Activated CD4-positive, alpha-beta T cell treated with anti-CD3 and anti-CD28 coated beads, Interleukin-2, amount 50 U/mL, for 48 hours (primary cell): ENCODE data around the gene DNASE1L3.

Experiments used
- DNase-seq, 2 experiments: peaks; one replicate each; pipeline ENCODE4 v3.0.0-alpha.2; 2020

DNASE1L3 gene

DNA sequence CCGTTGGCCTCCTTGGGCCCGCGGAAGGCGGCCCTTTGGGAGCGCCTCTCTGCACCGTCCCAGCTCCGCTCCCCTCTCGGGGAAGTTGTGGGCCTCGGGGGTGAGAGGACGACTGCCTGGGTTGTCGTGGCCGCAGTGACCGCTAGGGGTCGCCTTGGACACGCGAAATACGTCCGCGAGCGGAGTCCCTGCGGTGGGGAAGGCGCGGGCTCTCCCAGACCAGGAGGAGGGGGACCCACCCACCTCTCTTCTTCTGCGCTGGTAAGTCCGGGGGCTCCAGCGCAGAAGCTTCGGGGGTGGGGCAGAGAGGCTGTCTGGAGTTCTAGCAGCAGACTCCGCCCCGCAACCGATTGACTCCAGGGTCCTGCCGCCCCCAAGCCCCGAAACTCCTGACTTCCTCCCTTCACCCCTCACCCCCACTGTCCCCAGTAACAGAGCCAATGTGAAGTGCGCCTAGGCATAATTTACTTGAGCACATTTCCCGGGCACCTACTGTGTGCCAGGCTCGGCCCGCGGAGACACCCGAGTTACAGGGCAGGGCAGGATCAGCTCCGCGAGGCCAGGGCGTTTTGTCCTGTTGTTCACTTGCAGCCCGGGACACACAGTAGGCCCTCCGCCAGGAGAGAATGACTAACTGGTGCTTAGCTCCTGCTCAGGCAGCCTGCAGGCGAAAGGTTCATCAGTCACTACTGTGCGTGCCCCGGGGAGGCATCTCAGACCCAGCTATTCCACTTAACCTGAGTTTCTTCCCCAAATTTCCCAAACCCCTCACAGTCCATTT, 32.8 kb downstream of the DNASE1L3 start:
- DNase-seq, result peak; percentile 96

DNA sequence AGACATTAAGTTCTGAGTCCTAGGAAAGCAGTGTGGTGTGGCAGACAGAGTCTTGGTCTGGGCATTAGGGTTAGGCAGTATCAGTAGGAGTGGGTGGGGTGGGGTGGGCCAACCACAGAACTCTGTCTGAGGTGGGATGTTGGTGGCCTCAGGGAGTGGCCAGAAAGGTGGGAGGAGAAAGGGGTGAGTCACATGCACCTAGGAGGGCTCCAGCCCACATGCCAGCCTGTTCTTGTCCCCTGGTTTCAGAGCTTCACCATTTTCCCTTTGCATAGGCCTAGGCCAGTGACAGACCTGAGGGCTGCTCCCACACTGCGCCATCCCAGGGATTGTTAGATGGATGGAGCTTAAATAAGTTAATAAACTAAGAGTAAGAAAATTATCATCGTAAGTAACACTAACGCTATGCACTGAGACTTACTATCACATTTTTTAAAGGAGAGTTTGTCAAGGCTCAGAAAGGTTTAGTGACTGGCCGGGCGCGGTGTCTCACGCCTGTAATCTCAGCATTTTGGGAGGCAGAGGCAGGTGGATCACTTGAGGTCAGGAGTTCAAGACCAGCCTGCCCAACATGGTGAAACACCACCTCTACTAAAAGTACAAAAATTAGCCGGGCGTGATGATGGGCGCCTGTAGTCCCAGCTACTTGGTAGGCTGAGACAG, 33.8 kb downstream of the DNASE1L3 start:
- no peak for DNase-seq

DNA sequence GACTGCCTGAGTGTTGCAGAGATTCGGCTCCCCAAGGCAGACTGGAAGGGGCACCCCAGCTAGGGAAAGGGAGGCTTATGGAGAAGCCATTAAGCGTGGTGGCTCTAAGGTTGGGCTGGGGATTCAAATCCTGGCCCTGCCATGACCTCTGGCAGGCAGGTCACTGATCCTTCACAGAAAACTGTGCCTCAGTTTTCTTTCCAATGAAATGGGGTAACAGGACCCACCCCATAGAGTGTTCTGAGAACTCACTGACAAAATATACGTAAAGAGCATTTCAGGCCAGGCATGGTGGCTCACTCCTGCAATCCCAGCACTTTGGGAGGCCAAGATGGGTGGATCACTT, 34.6 kb downstream of the DNASE1L3 start:
- DNase-seq, result no peak

DNA sequence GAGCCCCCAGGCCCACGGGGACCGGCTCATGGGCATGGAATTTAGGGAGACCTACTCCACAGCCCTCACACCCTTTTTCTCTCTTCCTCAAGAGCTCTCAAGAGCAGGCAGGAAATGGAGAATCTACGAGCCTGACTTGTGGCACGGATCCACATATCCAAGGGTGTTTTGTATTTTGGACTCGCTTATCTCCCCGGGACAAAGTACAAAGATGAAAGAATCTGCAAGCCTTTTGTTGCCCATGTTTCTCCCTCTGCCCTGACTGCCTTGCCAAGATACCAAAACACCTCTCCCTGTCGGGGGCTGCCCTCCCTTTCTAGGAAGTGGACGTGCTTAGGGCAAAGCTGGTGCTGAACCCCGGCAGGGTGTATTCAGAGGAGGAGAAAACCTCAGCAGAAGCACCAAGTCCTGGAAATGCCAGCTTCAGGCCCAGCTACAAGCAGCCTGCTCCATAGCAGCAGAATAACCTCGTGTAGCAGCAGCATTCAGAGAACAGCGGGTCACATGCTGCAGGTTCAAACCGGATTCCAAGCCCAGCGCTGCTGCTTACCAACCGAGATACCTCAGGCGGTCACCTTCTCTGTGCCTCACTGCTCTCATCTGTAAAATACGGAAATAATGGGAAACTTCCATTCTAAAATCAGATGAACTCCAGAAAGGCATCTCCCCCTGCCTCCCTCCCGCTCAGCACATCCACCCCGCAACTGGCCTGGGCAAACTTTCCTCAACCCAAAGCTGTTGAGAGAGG, 35.2 kb downstream of the DNASE1L3 start:
- no peak for DNase-seq

DNA sequence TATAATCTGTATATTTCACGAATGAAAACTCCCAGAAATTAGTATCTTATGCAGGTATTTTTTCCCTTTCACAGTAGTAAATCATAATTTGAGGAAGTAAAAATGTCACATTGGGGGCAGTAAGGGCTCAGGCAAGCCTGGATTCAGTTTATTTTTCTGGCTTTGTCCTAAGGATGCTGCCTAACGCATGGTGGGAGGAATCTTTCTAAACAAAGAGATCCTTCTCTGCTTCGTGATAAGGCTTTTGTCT, 35.7 kb downstream of the DNASE1L3 start:
- DNase-seq, result no peak

DNA sequence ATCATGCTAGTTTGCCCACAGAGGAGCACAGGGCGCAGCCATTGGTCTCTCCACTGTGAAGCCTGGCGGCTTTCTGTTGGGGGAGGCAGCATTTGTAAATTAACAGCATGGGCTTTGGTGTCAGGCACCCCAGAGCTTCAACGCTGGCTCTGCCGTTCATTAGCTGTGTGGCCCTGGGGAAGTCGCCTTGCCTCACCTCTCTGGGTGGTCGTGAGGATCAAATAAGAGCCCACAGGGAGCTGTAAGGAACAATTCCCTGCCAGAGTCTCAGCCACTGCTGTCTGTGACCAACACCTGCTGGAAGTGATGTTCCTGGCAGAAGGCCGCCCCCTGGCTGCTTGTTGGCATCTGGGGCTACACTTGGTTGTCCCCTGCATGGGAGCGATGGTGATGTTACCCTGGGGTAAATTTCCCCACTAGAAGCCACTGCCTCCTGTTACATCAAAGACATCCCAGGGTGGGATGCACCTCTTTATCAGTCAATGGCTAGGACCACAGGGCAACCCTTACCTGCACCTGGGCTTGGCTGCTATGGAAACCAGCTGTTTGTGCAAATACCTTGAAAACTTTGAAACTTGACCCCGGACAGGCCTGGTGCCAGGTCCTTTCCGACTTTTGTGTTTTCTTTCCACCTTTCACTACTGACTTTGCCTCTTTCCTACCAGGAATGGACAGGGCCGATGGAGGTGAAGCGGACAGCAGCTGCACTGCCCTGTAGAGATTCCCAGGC, 36.9 kb downstream of the DNASE1L3 start:
- peak; percentile 40 to 56 for DNase-seq

DNA sequence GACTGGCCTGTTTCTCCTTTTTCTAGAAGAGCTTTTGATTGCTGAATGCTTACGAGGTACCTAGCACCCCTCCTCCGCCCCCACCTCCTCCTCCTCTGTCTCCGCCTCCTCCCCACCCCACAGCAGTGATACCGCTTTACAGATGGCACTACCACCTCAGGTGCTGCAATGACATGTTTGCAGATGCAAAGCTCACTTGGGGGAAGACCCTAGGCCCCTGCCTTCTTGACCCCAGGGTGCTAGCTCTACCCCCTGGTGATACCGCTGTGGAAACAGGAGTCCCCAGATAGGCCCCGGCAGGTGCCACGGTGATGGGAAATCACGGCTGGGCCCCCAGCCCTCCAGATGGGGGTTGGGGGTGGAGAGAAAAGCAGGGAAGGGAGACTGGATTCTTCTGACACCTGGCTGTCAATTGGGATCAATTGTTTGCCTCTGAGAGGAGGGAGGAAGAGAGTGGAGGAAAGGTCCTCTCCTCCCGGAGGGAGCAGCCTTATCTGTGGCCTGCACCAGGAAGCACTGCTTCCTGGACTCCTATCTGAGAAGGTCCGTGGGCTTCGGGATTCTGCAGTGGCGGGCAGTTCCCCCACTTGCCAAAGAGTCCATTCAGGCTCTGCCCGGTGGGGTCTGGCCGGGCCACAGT, 37.6 kb downstream of the DNASE1L3 start:
- DNase-seq, result no peak

DNA sequence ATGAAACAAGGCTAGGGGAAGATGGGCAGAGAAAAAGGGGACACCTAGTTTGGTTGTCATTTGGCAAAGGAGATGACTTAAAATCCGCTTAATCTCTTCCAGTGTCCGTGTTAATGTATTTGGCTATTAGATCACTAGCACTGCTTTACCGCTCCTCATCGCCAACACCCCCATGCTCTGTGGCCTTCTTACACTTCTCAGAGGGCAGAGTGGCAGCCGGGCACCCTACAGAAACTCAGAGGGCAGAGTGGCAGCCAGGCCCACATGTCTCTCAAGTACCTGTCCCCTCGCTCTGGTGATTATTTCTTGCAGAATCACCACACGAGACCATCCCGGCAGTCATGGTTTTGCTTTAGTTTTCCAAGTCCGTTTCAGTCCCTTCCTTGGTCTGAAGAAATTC, 39.6 kb downstream of the DNASE1L3 start:
- DNase-seq, result no peak

DNA sequence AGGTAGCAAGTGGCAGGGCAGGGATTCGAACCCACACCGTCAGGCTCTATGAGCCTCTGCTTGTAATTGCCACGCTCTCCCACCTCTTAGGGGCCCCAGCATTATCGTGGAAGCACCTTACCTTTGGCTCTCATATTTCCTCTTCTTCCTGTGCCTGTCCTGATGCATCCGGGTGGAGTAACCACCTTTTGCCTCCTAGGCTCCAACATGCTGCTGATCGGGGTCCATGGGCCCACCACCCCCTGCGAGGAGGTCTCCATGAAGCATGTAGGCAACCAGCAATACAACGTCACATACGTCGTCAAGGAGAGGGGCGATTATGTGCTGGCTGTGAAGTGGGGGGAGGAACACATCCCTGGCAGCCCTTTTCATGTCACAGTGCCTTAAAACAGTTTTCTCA, 40.4 kb downstream of the DNASE1L3 start:
- no peak for DNase-seq

DNA sequence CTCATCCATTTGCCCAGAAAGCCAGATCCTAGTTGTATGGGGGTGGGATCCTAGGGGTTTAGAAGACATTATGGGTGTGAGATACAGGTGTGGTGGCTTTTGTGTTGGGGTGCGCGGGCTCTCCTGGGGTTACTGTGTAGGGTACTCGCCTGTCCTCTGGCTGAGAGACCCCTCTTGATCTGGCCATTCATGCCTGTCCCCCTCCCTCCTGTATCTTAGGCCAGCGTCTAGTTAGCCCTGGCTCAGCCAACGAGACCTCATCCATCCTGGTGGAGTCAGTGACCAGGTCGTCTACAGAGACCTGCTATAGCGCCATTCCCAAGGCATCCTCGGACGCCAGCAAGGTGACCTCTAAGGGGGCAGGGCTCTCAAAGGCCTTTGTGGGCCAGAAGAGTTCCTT, 41.4 kb downstream of the DNASE1L3 start:
- DNase-seq, result no peak

DNA sequence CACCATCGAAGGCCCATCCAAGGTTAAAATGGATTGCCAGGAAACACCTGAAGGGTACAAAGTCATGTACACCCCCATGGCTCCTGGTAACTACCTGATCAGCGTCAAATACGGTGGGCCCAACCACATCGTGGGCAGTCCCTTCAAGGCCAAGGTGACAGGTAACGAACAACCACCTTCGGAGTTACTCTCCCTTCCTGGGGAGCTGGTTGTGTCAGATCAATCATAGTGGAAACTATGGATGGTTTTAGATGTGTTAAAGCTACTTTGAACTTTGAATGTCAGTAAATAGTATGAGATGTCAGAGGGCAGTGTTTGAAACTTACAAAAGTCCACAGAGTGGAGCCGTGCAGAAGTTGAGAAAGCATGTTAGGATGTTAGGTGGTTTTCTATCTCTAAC, 42.3 kb downstream of the DNASE1L3 start:
- no peak for DNase-seq

DNA sequence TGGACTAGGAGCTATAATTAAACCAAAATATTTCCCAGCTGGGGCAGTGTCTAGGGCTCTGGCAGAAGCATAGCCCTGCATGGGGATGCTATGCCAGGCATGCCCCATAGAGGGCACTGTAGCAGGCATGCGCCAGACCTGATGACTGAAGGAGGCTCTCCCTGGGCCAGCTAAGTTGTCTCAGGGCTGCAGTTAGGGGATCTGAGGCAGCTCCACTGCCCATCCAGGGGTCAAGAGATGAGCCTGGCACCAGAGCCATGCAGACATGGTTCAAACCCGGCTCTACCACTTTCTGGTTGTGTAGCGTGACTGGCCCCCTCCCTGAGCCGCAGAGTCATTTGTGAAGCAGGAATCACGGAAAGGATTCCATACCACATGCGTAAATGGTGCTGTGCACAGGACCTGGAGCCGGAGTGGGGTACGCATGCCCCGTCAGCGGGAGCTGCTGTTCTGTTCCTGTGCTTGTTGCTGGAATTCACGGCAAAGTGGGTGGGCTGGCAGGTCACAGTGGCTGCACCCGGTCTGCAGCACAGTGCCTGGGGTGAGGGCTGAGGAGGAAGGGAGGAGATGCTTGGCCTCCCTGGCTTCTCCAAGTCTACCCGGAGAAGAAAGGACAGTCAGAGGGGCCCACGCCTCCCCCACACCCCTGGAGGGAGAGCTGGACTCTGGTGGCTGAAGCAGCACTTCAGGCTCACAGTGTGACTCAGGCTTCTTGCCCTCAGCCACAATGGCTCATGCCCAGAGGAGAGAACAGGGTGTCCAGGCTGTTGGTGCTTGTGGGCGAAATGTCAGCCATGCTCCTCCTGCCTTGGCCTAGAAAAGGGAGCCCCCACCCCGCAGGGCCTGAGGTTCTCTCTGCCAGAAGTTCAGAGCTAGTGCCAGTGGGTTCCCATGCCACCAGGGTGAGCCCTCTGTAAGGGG, 43.1 kb downstream of the DNASE1L3 start:
- peak; percentile 74 to 80 for DNase-seq

DNA sequence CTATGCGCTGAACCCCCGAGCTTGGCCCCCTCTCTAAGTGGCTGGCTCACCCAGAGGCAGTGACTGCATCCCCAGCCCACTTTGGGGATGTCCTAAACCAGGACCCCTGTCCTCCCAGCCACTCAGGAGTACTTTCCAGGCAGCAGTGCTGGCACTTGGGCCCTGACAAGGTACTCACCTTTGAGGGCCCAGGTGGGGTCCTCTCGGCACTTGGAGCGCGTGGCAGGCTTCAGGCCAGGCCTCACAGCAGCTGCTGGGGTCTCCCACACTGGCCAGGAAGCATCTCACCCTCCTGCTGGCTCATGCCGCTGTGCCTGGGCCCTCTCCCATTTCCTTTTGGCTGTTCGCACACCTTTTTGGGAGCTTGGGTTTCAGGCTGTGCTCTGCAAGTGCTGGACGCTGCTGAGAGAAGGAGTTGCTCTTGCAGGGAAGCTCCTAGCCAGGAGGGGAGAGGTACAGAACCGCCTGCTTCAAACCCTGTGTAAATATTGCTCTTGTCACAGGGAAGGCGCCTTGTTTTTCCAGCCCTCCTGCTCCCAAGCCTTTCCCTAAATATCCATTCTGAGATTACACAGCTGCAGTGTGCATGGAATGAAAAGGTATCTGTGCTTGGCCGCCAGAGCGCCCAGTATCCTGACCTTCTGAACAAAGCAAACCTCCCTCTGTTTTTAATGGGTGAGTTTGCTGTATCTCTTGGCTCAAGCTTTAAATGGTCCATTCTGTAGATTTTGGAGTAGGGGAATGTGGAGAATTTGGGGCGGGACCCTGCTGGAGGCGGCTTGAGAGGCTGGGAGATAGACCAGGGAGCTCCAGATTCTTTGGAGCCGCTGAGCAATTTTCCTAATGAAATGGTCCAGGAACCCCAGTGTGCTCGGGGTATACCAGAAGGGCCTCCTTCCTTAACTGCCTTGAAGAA, 45.6 kb downstream of the DNASE1L3 start:
- DNase-seq, result no peak

DNA sequence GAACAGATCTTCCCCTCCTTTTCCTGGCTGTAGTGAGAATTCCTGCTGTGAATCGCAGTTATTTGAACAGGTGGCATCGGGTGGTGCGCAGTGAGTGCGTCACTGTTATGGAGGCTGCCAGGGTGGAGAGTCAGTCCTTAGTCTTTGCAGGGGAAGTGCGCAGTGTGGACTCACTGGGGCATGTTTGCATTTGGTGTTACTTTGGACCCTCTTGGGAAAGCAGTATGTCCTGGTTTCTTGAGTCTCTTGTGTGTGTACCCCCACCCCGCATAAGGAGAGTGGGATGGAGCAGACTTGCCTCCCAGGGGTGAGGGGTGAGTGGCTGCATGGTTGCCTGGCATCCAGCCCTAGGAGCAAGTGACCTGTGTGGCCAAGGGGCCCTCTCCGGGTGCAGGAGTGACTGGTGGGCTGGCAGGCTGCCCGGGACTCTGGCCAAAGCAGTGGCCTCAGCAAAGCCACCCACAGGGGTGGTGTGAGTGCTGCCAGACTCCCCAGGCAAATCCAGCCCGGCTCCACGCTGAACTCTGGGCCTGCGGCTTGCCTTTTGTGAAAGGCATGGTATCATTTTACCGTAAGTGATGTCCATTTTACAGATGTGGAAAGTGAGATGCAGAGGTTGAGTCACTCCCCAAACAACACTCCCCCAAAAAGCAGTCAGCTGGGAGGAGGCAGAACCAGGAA, 46.4 kb downstream of the DNASE1L3 start:
- no peak for DNase-seq

DNA sequence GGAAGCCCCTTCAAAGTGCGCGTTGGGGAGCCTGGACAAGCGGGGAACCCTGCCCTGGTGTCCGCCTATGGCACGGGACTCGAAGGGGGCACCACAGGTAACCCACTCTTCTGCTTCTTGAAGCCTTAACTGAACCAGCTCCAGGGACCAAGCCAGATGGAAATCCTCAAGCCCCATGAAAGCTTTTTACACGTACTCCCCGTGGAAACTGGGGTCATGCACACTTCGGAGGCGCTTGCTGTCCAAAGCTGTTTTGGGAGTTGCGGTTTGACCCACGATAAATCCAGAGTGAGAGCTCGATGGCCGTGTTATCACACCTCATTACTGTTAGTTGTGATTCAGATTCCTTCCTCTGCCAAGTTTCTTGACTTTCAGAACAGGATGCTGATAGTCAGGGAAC, 47.5 kb downstream of the DNASE1L3 start:
- DNase-seq, result no peak

DNA sequence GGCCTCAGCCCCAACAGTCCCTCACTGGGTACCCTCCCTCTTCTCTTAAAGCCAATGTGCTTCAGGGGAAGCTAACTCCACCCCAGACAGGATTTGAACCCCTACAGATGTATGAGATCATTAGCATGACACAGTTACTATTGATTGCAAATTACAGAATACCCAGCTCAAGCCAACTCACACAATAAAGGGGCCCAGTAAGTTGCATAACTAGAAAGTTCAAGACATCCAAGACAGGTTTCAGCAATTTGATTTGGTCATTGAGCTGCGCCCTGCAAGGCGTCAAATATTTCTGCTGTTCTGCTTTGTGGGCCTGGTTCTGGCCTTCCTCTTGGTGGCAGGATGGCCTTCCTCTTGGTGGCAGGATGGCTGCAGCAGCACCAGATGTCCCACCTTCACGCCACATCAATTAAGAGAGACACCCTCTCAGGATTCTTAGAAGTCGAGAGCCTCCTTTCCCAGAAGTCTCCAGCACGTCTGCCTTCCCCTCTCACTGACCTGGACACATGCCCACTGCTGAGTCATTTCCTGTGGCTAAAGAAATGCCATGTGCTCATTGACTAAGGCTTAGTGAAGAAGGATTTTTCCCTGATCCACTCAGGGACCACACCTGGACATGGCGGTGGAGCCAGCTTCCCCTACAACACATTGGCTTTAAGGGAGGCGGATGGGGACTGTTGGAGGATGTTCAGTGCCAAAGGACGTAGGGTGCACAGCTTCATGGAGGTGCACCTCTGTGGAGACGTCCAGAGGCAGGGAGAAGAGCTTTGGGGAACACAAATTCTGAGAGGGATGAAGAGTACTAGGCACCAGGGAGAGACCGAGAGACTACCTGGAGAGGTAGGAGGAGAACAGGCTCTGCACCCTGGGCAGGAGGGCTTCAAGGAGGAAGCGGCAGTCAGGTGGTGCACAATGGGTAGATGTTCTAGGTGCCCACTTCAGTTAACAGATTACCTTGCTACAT, 49.1 kb downstream of the DNASE1L3 start:
- no peak for DNase-seq

DNA sequence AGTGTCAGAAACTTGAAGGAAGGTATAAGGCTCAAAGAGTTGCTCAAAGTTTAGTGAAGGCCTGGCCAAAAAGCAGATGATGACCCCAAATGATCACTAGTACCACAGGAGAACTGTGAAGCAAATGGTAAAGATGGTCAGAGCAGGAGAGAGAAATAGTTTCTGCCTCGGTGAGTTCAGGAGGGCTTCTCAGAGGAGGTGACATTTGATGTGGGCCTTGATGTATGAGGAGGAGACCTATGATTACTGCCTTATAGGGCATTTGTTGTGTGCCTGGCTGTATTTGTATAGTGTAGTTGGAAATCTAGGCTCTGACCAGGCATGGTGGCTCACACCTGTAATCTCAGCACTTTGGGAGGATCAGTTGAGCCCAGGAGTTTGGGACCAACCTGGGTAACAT, 50.4 kb downstream of the DNASE1L3 start:
- no peak for DNase-seq

DNA sequence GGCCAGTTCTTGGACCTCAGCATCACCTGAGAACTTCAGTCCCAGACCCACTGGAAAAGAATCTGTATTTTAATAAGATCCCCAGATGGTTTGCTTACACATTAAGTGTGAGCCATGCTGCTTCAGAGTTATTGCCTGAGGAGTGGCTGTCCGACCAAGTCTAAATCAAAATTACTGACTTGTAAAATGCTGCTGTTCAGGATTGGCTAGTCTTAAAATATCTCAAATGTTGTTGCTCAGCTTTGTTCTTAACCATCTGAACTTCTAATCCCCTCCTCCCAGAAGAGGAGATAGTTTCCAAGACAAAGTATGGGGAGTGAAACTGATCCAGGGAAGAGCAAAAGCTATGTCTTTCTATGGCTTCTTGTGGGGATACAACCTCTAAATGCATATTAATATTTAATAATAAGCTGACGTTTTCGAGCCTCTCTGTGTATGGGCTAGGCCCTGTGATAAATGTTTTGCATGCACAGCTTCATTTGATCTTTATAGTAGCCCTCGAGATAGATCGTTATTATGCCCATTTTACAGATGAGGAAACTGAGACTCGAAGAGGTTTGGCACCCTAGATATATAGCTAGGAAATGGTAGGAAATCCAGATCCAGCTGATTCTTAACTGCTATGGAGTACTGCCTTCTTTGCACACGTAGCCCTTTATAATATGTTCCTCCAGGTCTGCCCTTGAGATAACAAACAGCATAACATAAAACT, 52.2 kb downstream of the DNASE1L3 start:
- no peak for DNase-seq
